NCI-H69 (cell line): ENCODE results near the gene SV2A.
"Not testable (repeated sequence)": the region's sequence is repeated elsewhere in the genome, so short reads cannot be mapped to it uniquely, and the experiment has no call there.

Experiments used
- DNase-seq: peaks from one replicate; lab custom pipeline; 2025; lab: John Stamatoyannopoulos, UW

Gene SV2A

GRCh38 chr1:149917571-149918144, at the start of gene SV2A:
Gene SV2A, minus strand, starts transcription at chr1:149917844. Its CDS starts 4,004 bp downstream, at chr1:149913840.
- DNase-seq, result peak; percentile 91

DNA sequence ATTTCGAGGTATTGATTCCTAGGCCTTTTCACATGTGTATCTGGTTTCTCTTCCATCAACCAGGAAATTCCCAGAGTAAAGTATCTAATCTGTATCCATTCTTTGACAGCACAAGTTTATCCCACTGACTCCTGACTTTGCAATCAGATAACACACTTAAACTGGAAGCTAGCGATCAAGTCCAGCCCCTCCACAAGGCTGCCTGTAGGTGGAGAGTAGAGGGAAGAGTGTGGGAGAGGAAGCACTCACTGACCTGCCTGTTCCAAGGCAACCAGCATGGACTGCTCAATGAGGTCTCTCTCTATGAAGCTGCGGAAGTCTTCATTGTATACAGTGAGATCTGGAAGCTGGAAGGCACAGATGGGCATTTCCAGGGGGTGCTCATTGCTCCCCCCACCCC, 49.4 kb upstream of the SV2A start:
- DNase-seq, result no peak

GRCh38 chr1:149966405-149966804, 48.8 kb upstream of the SV2A start:
- no peak for DNase-seq

DNA sequence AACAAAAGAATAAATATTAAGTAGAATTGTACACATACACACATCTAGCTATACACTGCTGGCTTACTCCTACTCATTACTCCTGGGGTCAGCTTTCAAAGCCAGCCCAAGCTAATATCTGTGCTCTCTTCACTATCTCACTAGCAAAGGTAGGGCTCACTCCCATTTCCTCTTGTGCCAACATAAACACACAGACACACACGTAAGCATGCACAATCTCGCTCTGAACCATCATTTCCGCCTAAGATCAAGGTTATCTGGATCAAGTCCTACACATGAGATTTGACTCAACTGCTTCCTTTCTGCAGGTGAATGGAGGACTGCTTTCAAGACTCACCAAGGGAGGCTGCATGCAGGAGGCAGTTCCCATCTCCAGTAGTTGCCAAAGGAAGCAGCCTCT, 47.8 kb upstream of the SV2A start:
- DNase-seq, result no peak

DNA sequence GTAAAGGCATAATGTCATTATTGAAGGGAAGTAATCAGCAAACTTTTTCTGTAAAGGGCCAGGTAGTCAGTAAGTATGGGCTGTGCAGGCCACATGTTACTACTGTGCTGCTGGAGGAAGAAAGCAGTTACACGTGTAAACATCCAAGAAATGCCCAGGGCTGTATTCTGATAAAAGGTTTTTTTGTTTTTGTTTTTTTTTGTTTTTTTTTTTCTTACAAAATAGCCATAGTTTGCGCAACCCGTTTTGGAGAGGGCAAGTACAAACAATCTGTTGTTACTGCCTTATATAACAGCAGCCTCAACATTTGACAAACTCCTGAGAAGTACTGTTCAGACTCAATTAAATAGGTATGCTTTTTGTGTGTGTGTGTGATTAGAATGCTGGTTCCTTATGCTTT, 45.7 kb upstream of the SV2A start:
- DNase-seq, result no peak

GRCh38 chr1:149962736-149963135, 45.1 kb upstream of the SV2A start:
- DNase-seq, result no peak

GRCh38 chr1:149962039-149962647, 44.5 kb upstream of the SV2A start:
- DNase-seq, result peak; percentile 73

DNA sequence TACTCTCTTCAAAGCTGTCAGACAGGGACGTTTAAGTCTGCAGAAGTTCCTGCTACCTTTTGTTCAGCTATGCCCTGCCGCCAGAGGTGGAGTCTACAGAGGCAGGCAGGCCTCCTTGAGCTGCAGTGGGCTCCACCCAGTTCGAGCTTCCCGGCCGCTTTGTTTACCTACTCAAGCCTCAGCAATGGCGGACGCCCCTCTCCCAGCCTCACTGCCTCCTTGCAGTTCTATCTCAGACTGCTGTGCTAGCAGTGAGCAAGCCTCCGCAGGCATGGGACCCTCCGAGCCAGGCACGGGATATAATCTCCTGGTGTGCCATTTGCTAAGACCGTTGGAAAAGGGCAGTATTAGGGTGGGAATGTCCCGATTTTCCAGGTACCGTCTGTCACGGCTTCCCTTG, 39.9 kb upstream of the SV2A start:
- not testable (repeated sequence) for DNase-seq

DNA sequence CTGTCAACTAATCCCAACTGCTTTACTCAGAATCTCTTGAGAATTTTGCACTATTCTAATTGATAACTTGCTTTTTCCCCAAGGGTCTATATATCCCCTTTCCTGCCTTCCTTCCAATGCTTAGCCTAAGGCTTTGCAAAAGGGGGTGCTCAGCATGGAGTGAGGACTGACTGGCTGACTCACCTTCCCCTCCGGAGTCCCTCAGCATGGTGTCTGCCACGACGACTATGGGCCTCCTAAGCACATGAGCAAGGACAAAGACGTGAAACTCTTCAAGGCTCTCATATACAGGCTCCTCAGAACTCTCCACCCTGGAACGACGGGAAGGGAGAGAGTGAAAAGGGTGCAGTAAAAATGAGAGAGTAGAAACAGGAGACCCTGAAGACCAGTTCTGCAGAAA, 32.3 kb upstream of the SV2A start:
- DNase-seq, result no peak

GRCh38 chr1:149945206-149945605, 27.6 kb upstream of the SV2A start:
- no peak for DNase-seq

GRCh38 chr1:149942885-149943284, 25.2 kb upstream of the SV2A start:
- no peak for DNase-seq

GRCh38 chr1:149942207-149942606, 24.6 kb upstream of the SV2A start:
- DNase-seq, result peak; percentile 40

DNA sequence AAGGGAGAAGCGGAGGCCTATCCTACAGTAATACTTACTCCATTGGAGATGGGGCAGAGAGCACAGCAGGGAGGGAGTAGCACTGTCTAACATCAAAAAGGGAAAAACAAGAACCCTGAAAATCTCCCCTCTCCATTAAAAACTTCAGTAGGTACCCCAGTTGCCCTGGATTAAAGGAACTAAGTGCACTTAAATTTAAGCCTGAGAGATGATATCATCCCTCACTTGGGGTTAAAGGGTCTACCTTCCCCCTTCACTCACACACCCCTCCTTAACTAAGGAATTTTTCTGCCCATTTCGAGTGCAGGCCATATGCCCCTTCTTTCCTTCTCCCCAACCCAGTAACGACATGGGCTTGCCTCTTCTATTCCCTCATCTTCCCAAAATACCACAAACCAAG, 22.8 kb upstream of the SV2A start:
- no peak for DNase-seq

DNA sequence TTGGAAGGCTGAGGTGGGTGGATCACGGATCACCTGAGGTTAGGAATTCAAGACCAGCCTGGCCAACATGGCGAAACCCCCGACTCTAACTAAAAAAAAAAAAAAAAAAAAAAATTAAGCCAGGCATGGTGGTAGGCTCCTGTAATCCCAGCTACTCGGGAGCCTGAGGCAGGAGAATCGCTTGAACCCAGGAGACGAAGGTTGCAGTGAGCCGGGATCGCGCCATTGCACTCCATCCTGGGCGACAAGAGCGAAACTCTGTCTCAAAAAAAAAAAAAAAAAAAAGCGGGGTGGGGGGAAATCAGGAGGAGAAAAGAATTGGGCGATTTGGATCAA, 21.0 kb upstream of the SV2A start:
- not testable (repeated sequence) for DNase-seq

DNA sequence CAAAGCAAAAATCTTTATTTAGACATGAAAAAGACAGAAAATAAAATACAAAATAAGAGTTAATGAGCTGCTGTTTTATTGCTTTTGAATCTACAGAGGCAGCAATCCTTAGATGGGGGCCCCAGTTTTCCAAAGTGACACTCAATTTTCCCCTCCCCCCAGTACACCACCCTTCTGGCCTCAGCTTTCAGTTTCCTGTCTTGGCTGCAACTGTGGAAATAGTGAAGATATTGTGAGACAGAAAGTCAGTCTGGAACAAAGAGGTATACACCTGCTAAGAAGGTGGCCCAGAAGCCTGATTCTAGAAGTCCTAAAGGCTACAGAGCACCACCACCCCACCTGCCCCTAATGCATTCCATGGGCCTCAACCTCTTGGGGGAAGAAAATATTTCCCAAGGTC, 20.1 kb upstream of the SV2A start:
- DNase-seq, result no peak

DNA sequence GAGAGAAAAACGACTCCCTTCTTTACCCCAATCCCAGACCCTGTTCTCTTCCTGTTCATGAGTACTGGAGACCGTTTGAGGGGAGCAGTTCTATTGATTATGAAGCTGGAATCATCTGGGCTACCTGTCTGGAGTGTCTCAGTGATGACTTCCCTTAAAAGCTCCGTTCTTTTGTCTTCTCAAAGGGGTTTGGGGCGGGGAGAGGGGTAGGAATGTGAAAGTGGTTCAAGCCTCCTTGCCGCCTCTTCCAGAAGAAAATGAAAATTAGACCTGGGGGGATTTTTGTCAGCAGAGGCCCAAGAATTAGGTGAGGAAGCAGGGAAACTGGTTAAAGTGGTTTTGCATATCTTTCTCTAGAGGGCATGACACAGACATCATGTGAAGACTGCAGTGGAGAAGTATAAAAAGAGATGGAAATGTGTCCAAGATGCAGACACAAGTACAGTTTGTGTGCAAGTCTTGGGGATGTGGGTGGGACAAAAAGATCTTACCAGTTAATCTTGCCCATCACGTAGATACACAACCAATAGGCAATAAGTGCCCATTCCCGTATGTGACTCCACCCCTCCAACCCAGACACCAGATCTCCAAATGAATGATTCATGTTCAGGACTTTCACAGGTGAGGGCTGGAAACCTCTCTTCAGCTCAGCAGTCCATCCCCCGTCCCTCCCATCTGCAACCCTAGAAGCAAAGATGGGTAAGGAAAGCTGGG, 19.5 kb upstream of the SV2A start:
- peak; percentile 78 for DNase-seq

GRCh38 chr1:149936170-149936991, 18.7 kb upstream of the SV2A start, which contains the start of gene MTMR11:
Gene MTMR11, minus strand, starts transcription at chr1:149936879. Its CDS starts 232 bp downstream, at chr1:149936647.
- DNase-seq, result peak; percentile 65

- no peak for DNase-seq
Measured at GRCh38 chr1:149934356-149934755, 16.7 kb upstream of the SV2A start.

DNA sequence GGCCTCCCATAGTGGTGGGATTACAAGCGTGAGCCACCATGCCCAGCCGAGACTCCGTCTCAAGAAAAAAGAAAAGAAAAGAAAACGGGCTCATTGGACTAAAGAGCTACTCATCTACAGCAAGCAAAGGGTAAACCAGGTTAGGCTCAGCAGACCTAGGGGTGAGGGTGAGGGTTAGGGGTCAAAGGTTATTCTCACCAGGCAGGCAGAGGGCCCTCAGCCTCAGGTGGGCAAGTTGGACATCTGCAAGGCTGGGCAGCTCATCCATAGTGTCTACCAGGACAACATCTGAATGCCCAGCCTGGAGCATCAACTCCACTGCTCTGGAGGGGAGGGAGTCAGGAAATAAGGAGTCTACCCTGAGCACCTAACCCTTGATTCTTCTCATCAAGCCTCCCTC, 15.6 kb upstream of the SV2A start:
- DNase-seq, result no peak

- DNase-seq, result no peak
Measured at GRCh38 chr1:149932474-149932873, 14.8 kb upstream of the SV2A start.

GRCh38 chr1:149931212-149931790, 13.7 kb upstream of the SV2A start:
- DNase-seq, result no peak

GRCh38 chr1:149929856-149930255, 12.2 kb upstream of the SV2A start:
- DNase-seq, result no peak
